Testis (tissue), 2 donors: ENCODE data around the gene FBN2.

ENCODE experiments used
- CTCF ChIP-seq, 3 experiments: fragments of 450-650 bp in 2 of 3; fragments of 200-600 bp in 1 of 3; sonication (generic) in 1 of 3; IDR thresholded peaks; one replicate each; pipeline ENCODE4 v1.5.1; 2016 to 2019; ENCODE audit warnings: antibody characterized with exemption in 3 of 3, mild to moderate bottlenecking in 2 of 3, moderate library complexity in 1 of 3
- POLR2A ChIP-seq: fragments of 450-650 bp; IDR thresholded peaks from one replicate; pipeline ENCODE4 v1.6.1; 2017; ENCODE audit warnings: antibody characterized with exemption, mild to moderate bottlenecking, moderate library complexity

- no peak for TF ChIP-seq CTCF (IDR thresholded peaks at IDR 0.05)
- TF ChIP-seq POLR2A: no peak
Measured at GRCh38 chr5:128538000-128538249, at the start of gene FBN2.
